ENCODE results near the gene FEV. TPM values are rescaled to one million over a fixed set of nuclear protein-coding genes. Genes with fewer than 3 reads are reported as not detected.

FEV gene
- total and polyA plus RNA-seq, 7 experiments from 2014 or later: not detected

DNA sequence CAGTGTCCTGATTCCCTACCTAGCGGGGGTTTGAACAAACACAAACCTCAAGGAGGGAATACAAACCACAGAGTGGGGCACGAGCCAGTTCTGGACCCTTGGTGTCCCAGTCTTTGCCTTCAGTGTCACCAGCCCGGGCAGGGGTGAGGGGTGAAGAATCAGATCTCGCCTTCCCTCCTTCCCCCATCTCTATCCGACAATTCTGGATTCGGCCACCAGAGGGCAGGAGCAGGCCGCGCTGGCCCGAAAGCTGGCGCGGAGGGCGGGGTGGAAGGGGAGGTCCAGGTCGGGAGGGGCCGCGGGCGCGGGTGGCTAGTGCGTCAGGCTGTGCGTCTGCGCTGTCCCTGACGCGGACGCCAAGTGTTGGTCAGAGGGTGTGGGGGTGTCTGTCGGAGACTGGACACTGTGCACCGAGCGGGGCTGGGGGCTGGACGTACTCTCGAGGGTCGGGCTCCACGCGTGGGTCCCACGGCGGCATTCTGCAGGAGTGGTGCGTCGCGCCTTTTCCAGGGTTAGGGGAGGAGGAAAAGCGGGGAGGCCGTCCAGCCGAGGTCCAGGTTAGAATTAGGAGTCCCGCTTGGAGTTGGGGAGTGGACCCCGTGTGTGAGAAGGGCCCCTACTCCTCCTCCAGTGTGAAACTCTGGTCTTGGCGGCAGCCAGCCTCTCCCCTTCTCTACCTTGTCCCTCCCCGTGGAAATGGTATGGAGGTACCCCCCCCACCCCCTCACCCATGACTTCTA, 11.2 kb upstream of the FEV start:
- intact Hi-C loops (cut with micrococcal nuclease): loop anchor here (1.0 to 5.0 kb wide), 5 partner anchors 15 to 159 kb away; no protein-coding TSS in a partner anchor
- Histone ChIP-seq H3K27me3 (ENCODE audit: control insufficient read depth in 2 of 2, insufficient read depth in 2 of 2, low read length in 2 of 2) (peaks cover 5 to 33% of the 10 kb centered on the region in 2 donors), H3K9me3 (ENCODE audit: control insufficient read depth in 2 of 3, low read length in 3 of 3) (no peaks in the 10 kb centered on the region), H3K4me1 (ENCODE audit: control insufficient read depth in 2 of 2, insufficient read depth in 2 of 2, low read length in 2 of 2) (peaks cover 0 to 7% of the 10 kb centered on the region in 2 donors), H3K36me3 (ENCODE audit: control insufficient read depth in 2 of 3, insufficient read depth in 3 of 3, low read length in 3 of 3) (no peaks in the 10 kb centered on the region), H3K4me3 (ENCODE audit: low read length) (no peak overlapping the region), H3K27ac (ENCODE audit: low read depth, low read length) (no peak overlapping the region)
- H3K4me1 Mint-ChIP-seq: peaks cover 0 to 15% (median 7%) of the 10 kb centered on the region in 7 donors
- DNase-seq (peak; percentile 38 to 85 (median 63)), ATAC-seq (peak; percentile 90)
- POLR2A ChIA-PET: no interaction called here
- H3K27ac Mint-ChIP-seq: no peak overlapping the region
- CTCF ChIA-PET: interaction anchor here (0.9 to 1.1 kb wide), 5 partner anchors 14 to 158 kb away, joined by 3 read pairs; no protein-coding TSS in a partner anchor
- peak overlapping the region in 6 of 10 donors; percentile 29 to 66 (median 45) for H3K4me3 Mint-ChIP-seq
- H3K27me3 Mint-ChIP-seq: peaks cover 57 to 88% (median 64%) of the 10 kb centered on the region in 5 donors
- H3K36me3 Mint-ChIP-seq: no peaks in the 10 kb centered on the region
- peaks cover 0 to 1% (median 0%) of the 10 kb centered on the region in 11 donors for H3K9me3 Mint-ChIP-seq

- peaks cover 0 to 1% (median 0%) of the 10 kb centered on the region in 11 donors for H3K9me3 Mint-ChIP-seq
- peaks cover 0 to 16% (median 7%) of the 10 kb centered on the region in 7 donors for H3K4me1 Mint-ChIP-seq
- ChIA-PET POLR2A (no interaction called here), CTCF (interaction anchor here (0.6 to 2.1 kb wide), 6 partner anchors 15 to 216 kb away, joined by 3 to 7 read pairs (median 3); no protein-coding TSS in a partner anchor)
- DNase-seq: no peak
- no peak overlapping the region for H3K27ac ChIP-seq (ENCODE audit: low read depth, low read length)
- H3K4me3 Mint-ChIP-seq: peak overlapping the region in 2 of 10 donors; percentile 36 to 46
- no peaks in the 10 kb centered on the region for H3K9me3 ChIP-seq (ENCODE audit: control insufficient read depth in 2 of 3, low read length in 3 of 3)
- ATAC-seq: no peak
- H3K4me1 ChIP-seq (ENCODE audit: control insufficient read depth in 2 of 2, insufficient read depth in 2 of 2, low read length in 2 of 2): peaks cover 0 to 7% of the 10 kb centered on the region in 2 donors
- H3K4me3 ChIP-seq (ENCODE audit: low read length): no peak overlapping the region
- peaks cover 5 to 33% of the 10 kb centered on the region in 2 donors for H3K27me3 ChIP-seq (ENCODE audit: control insufficient read depth in 2 of 2, insufficient read depth in 2 of 2, low read length in 2 of 2)
- no peaks in the 10 kb centered on the region for H3K36me3 Mint-ChIP-seq
- peaks cover 62 to 88% (median 67%) of the 10 kb centered on the region in 5 donors for H3K27me3 Mint-ChIP-seq
- peak overlapping the region in 1 of 9 donors; percentile 5 for H3K27ac Mint-ChIP-seq
- H3K36me3 ChIP-seq (ENCODE audit: control insufficient read depth in 2 of 3, insufficient read depth in 3 of 3, low read length in 3 of 3): no peaks in the 10 kb centered on the region
- intact Hi-C loops (cut with micrococcal nuclease): loop anchor here in 1 of 2 donors (5.0 kb wide), 1 partner anchor 62 kb away; no protein-coding TSS in a partner anchor
These were observed 10.6 kb upstream of the FEV start for GRCh38 chr2:218995561-218995960.

DNA sequence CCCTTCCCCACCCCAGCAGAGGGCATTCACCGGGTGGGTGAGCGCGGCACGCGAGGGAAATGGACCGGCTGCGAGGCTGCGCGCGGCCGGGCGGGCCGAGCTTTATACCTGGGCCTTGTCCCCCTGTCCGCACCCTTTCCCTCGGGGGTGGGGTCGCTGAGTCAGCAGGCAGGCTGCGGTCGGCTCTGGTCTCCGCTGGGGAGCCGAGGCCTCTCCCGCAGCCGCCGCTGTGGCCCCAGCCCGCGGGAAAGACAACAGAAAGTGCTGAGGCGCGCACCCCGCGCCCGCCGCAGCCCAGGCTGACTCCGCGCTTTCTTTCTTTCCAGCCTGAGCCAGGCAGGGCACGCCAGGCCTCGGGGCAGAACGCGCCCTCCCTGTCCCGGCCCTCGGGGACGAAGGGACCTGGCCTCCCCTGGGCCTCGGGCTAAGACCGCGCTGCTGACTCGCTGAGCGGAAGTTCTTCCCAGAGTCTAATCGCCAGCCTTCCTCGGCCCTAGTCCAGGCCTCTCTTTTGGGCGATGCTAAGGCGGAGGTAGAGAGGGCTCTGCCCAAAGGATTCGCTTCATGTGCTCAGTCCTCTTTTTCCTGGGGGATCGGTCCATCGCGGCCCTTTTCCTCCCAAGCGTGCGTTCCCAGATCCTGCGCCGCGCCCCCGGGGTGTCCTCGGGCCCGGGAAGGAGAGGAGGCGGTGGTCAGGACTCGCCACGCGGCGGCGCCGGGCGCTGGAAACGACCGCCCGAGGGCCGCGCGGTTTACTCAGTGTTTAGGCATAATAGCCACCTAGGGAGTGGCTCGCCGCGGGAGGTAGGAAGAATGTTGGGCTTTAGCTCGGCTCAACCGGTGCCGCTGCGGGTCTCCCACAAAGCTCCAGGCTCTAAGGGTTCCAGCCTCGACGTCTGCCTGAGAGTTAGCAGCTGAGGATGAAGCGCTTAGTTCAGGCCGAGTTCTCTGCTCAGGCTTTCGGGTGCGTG, 8.6 kb upstream of the FEV start, which contains the start of gene CRYBA2:
TSS of gene CRYBA2 (minus strand) at position 78 of the 971 bp plus-strand sequence. CDS start 246 bp downstream, outside the sequence.
- H3K9me3 Mint-ChIP-seq: no peaks in the 10 kb centered on the region
- ChIA-PET CTCF (interaction anchor here (2.1 kb wide), 1 partner anchor 13 kb away, joined by 7 read pairs; no protein-coding TSS in a partner anchor), POLR2A (no interaction called here)
- H3K36me3 Mint-ChIP-seq: no peaks in the 10 kb centered on the region
- no peak within 1 kb of the TSS for H3K27ac Mint-ChIP-seq
- H3K4me3 Mint-ChIP-seq: peak within 1 kb of the TSS in 4 of 10 donors; percentile 25 to 53 (median 48)
- intact Hi-C loops (cut with micrococcal nuclease): no loop called here
- ATAC-seq (no peak), DNase-seq (no peak)
- Histone ChIP-seq H3K27me3 (ENCODE audit: control insufficient read depth in 2 of 2, insufficient read depth in 2 of 2, low read length in 2 of 2) (peaks cover 5 to 33% of the 10 kb centered on the region in 2 donors), H3K36me3 (ENCODE audit: control insufficient read depth in 2 of 3, insufficient read depth in 3 of 3, low read length in 3 of 3) (no peaks in the 10 kb centered on the region), H3K4me1 (ENCODE audit: control insufficient read depth in 2 of 2, insufficient read depth in 2 of 2, low read length in 2 of 2) (peaks cover 0 to 7% of the 10 kb centered on the region in 2 donors), H3K9me3 (ENCODE audit: control insufficient read depth in 2 of 3, low read length in 3 of 3) (no peaks in the 10 kb centered on the region), H3K27ac (ENCODE audit: low read depth, low read length) (no peak within 1 kb of the TSS), H3K4me3 (ENCODE audit: low read length) (no peak within 1 kb of the TSS)
- H3K4me1 Mint-ChIP-seq: peaks cover 0 to 14% (median 7%) of the 10 kb centered on the region in 7 donors
- H3K27me3 Mint-ChIP-seq: peaks cover 72 to 92% (median 76%) of the 10 kb centered on the region in 5 donors

DNA sequence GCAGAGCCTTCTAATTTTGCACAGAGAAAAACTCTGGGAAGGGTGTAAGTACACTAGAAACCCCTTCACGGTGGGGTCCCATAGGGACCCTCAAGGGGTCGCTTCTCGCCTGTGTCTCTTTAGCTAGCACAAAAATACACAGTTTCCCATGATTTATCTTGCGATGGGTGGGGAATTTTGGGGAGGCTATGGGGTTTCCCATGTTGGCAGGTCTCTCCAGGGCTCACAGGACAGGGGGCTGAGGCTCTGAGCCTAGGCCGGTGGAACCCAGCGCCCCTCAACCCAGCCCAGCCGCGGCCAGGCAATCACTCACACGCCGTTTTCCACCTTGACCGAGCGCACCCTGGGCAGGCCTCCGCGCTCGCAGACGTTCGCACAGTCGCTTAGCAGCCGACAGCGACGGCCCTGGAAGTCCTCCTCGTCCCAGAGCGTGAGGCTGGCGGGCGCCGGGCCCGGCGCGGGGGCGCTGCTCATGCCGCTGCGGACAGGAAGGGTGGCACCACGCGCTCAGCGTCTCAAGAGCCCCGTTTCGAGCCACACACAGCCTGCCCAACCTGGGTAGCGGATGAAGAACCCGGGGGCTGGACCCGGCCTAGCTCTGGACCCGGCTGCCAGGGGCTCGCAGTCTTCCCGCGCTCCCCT, 7.8 kb upstream of the FEV start:
- H3K4me1 Mint-ChIP-seq: peaks cover 0 to 14% (median 7%) of the 10 kb centered on the region in 7 donors
- ChIA-PET POLR2A (interaction anchor here (0.6 kb wide), 1 partner anchor 13 kb away, joined by 3 read pairs; no protein-coding TSS in a partner anchor), CTCF (no interaction called here)
- H3K4me3 ChIP-seq (ENCODE audit: low read length): no peak overlapping the region
- no peaks in the 10 kb centered on the region for H3K9me3 Mint-ChIP-seq
- ATAC-seq (no peak), DNase-seq (no peak)
- H3K36me3 Mint-ChIP-seq: no peaks in the 10 kb centered on the region
- no peaks in the 10 kb centered on the region for H3K9me3 ChIP-seq (ENCODE audit: control insufficient read depth in 2 of 3, low read length in 3 of 3)
- H3K36me3 ChIP-seq (ENCODE audit: control insufficient read depth in 2 of 3, insufficient read depth in 3 of 3, low read length in 3 of 3): no peaks in the 10 kb centered on the region
- peaks cover 5 to 33% of the 10 kb centered on the region in 2 donors for H3K27me3 ChIP-seq (ENCODE audit: control insufficient read depth in 2 of 2, insufficient read depth in 2 of 2, low read length in 2 of 2)
- no peak overlapping the region for H3K27ac ChIP-seq (ENCODE audit: low read depth, low read length)
- peaks cover 0 to 7% of the 10 kb centered on the region in 2 donors for H3K4me1 ChIP-seq (ENCODE audit: control insufficient read depth in 2 of 2, insufficient read depth in 2 of 2, low read length in 2 of 2)
- peaks cover 69 to 90% (median 76%) of the 10 kb centered on the region in 5 donors for H3K27me3 Mint-ChIP-seq
- peak overlapping the region in 3 of 10 donors; percentile 23 to 50 (median 47) for H3K4me3 Mint-ChIP-seq
- intact Hi-C loops (cut with micrococcal nuclease): no loop called here
- H3K27ac Mint-ChIP-seq: no peak overlapping the region

GRCh38 chr2:218992196-218992595, 7.2 kb upstream of the FEV start:
- H3K9me3 ChIP-seq (ENCODE audit: control insufficient read depth in 2 of 3, low read length in 3 of 3): no peaks in the 10 kb centered on the region
- Mint-ChIP-seq H3K9me3 (no peaks in the 10 kb centered on the region), H3K27ac (no peak overlapping the region), H3K27me3 (peaks cover 72 to 91% (median 76%) of the 10 kb centered on the region in 5 donors), H3K4me1 (peaks cover 0 to 14% (median 7%) of the 10 kb centered on the region in 7 donors), H3K4me3 (peak overlapping the region in 1 of 10 donors; percentile 47), H3K36me3 (no peaks in the 10 kb centered on the region)
- H3K4me1 ChIP-seq (ENCODE audit: control insufficient read depth in 2 of 2, insufficient read depth in 2 of 2, low read length in 2 of 2): peaks cover 0 to 7% of the 10 kb centered on the region in 2 donors
- CTCF ChIA-PET: no interaction called here
- H3K36me3 ChIP-seq (ENCODE audit: control insufficient read depth in 2 of 3, insufficient read depth in 3 of 3, low read length in 3 of 3): no peaks in the 10 kb centered on the region
- ATAC-seq: no peak
- POLR2A ChIA-PET: no interaction called here
- peaks cover 7 to 35% of the 10 kb centered on the region in 2 donors for H3K27me3 ChIP-seq (ENCODE audit: control insufficient read depth in 2 of 2, insufficient read depth in 2 of 2, low read length in 2 of 2)
- H3K4me3 ChIP-seq (ENCODE audit: low read length): no peak overlapping the region
- intact Hi-C loops (cut with micrococcal nuclease): no loop called here
- DNase-seq: no peak
- no peak overlapping the region for H3K27ac ChIP-seq (ENCODE audit: low read depth, low read length)
